Caco-2 (cell line): ENCODE measurements around the gene LIMS2. TPM values are rescaled to one million over a fixed set of nuclear protein-coding genes. Genes with fewer than 3 reads are reported as not detected.

ENCODE experiments used
- BruUV-seq: library from RNA; stranded (reverse); fragments of 400-500 nt; replicated peaks from 2 replicates; lab custom pipeline; 2021; lab: Mats Ljungman, UMichigan
- CTCF ChIA-PET: fragments of 300-600 bp; sonication (Branson Sonifier 250); formaldehyde crosslinking; loops from one replicate; lab custom pipeline; 2022; ENCODE audit warnings: antibody characterized with exemption; lab: Charles Lee
- POLR2A ChIA-PET: fragments of 300-600 bp; sonication (Branson Sonifier 250); formaldehyde crosslinking; loops from one replicate; lab custom pipeline; 2022; ENCODE audit warnings: antibody characterized with exemption; lab: Charles Lee
- DNase-seq, 2 experiments: peaks; one replicate each; pipeline versions ENCODE4 v3.0.0 to v3.0.0-alpha.2; 2020 to 2022
- H3K27me3 ChIP-seq: replicated peaks from 2 replicates; pipeline ENCODE4 v1.6.0; 2011; ENCODE audit warnings: low read length; ENCODE audit not compliant: control insufficient read depth, insufficient read depth
- H3K36me3 ChIP-seq: 2 replicates; pipeline ENCODE4 v1.5.1; 2011; ENCODE audit warnings: low read length; ENCODE audit not compliant: control insufficient read depth, insufficient read depth
- H3K4me1 ChIP-seq: fragments of 250-450 bp; sonication (Bioruptor Pico); 2 replicates; pipeline ENCODE4 v1.5.1; 2020; ENCODE audit warnings: mild to moderate bottlenecking
- H3K4me3 ChIP-seq: 2 replicates; pipeline ENCODE4 v1.5.1; 2011; ENCODE audit warnings: low read depth, mild to moderate bottlenecking, control low read depth, low read length
- H3K9me3 ChIP-seq: fragments of 250-450 bp; sonication (Bioruptor Pico); 2 replicates; pipeline ENCODE4 v1.5.1; 2020; ENCODE audit warnings: mild to moderate bottlenecking, moderate library complexity
- H3K27ac Mint-ChIP-seq: one replicate; pipeline ENCODE4 v1.8.0; 2022; ENCODE audit warnings: mixed read lengths; ENCODE audit not compliant: unreplicated experiment
- H3K27me3 Mint-ChIP-seq: one replicate; pipeline ENCODE4 v1.8.0; 2022; ENCODE audit warnings: mixed read lengths; ENCODE audit not compliant: insufficient read depth, unreplicated experiment
- H3K36me3 Mint-ChIP-seq: one replicate; pipeline ENCODE4 v1.8.0; 2022; ENCODE audit warnings: mild to moderate bottlenecking, mixed read lengths; ENCODE audit not compliant: insufficient read depth, unreplicated experiment
- H3K4me1 Mint-ChIP-seq: one replicate; pipeline ENCODE4 v1.8.0; 2022; ENCODE audit warnings: low read depth, mixed read lengths; ENCODE audit not compliant: unreplicated experiment
- H3K4me3 Mint-ChIP-seq: one replicate; pipeline ENCODE4 v1.8.0; 2022; ENCODE audit warnings: mild to moderate bottlenecking, moderate library complexity, mixed read lengths; ENCODE audit not compliant: unreplicated experiment
- H3K9me3 Mint-ChIP-seq: one replicate; pipeline ENCODE4 v1.8.0; 2022; ENCODE audit warnings: mixed read lengths; ENCODE audit not compliant: unreplicated experiment
- intact Hi-C: fragments of 100-400 bp; cut with micrococcal nuclease; formaldehyde crosslinking; loops from one replicate; pipeline ENCODE4 v1.10.0; 2022; ENCODE audit not compliant: unreplicated experiment
- total RNA-seq: library from RNA; stranded (reverse); gene quantifications from 2 replicates; pipeline ENCODE4 v1.2.3, GENCODE V29; 2022
- TF ChIP-seq, protein P1 (sequence below), 2 experiments: fragments of 200-600 bp in 1 of 2; IDR thresholded peaks; 1 replicate in 1 of 2; 2 replicates in 1 of 2; pipeline versions ENCODE4 v1.5.1 to v1.8.0; 2011 to 2022; ENCODE audit warnings: antibody characterized with exemption in 1 of 2, control low read depth in 1 of 2, inconsistent platforms in 1 of 2, low read depth in 1 of 2, low read length in 1 of 2, mild to moderate bottlenecking in 1 of 2, moderate library complexity in 1 of 2; ENCODE audit not compliant: insufficient read depth in 1 of 2, severe bottlenecking in 1 of 2, unreplicated experiment in 1 of 2

LIMS2 gene
- total RNA-seq, 1 experiment from 2014 or later: 10.0 TPM

DNA sequence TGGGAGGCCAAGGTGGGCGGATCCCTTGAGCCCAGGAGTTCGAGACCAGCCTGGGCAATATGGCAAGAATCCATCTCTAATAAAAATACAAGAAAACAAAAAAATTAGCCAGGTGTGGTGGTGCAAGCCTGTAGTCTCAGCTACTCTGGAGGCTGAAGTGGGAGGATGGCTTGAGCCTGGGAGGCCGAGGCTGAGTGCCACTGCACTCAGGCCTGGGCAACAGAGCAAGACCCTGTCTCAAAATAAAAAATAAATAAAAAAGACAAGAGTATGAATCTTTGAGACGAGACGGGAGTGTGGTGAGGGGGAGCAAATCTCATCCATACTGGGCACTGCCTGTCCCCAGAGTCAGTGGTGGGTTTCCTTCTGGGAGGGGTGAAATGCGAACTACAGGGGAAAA is 17.2 kb downstream of the LIMS2 start:
- no peaks in the 10 kb centered on the region for H3K4me1 Mint-ChIP-seq
- H3K27me3 Mint-ChIP-seq: no peaks in the 10 kb centered on the region
- intact Hi-C loops: no loop called here
- POLR2A ChIA-PET: no interaction called here
- H3K4me3 ChIP-seq: no peak overlapping the region
- no peaks in the 10 kb centered on the region for H3K36me3 Mint-ChIP-seq
- no peak overlapping the region for H3K4me3 Mint-ChIP-seq
- H3K27ac Mint-ChIP-seq: no peak overlapping the region
- no TSS peak for BruUV-seq
- H3K9me3 ChIP-seq: no peaks in the 10 kb centered on the region
- peaks cover 10% of the 10 kb centered on the region for H3K4me1 ChIP-seq
- TF ChIP-seq, protein P1, sequence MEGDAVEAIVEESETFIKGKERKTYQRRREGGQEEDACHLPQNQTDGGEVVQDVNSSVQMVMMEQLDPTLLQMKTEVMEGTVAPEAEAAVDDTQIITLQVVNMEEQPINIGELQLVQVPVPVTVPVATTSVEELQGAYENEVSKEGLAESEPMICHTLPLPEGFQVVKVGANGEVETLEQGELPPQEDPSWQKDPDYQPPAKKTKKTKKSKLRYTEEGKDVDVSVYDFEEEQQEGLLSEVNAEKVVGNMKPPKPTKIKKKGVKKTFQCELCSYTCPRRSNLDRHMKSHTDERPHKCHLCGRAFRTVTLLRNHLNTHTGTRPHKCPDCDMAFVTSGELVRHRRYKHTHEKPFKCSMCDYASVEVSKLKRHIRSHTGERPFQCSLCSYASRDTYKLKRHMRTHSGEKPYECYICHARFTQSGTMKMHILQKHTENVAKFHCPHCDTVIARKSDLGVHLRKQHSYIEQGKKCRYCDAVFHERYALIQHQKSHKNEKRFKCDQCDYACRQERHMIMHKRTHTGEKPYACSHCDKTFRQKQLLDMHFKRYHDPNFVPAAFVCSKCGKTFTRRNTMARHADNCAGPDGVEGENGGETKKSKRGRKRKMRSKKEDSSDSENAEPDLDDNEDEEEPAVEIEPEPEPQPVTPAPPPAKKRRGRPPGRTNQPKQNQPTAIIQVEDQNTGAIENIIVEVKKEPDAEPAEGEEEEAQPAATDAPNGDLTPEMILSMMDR (IDR thresholded peaks at IDR 0.05; ENCODE audit: insufficient read depth in 1 of 2, low read depth in 1 of 2, low read length in 1 of 2, severe bottlenecking in 1 of 2, unreplicated experiment in 1 of 2): no peak
- CTCF ChIA-PET: no interaction called here
- H3K36me3 ChIP-seq: no peaks in the 10 kb centered on the region
- DNase-seq: no peak
- H3K27me3 ChIP-seq: no peaks in the 10 kb centered on the region
- no peaks in the 10 kb centered on the region for H3K9me3 Mint-ChIP-seq

DNA sequence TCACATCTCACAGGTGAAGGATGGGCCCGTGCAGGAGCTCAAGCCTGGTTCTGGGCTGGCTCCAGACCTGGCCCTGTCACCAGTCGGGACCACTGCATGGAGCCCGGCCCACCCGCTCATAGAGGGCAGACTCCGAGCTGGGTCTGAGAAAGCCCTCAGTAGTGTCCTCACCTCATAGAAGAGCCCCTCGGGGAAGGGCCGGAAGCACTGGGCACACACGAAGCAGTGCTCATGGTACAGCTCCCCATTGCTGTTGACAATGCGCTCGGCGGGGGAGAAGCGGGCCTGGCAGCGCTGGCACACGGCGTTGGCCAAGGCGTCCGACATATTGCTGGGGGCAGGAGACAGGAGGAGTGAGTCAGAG is 18.1 kb downstream of the LIMS2 start:
- H3K27ac Mint-ChIP-seq: no peak overlapping the region
- intact Hi-C loops: no loop called here
- H3K27me3 Mint-ChIP-seq: no peaks in the 10 kb centered on the region
- TF ChIP-seq, protein P1 (IDR thresholded peaks at IDR 0.05; ENCODE audit: insufficient read depth in 1 of 2, low read depth in 1 of 2, low read length in 1 of 2, severe bottlenecking in 1 of 2, unreplicated experiment in 1 of 2): no peak
- no peaks in the 10 kb centered on the region for H3K9me3 Mint-ChIP-seq
- no peaks in the 10 kb centered on the region for H3K36me3 Mint-ChIP-seq
- peaks cover 10% of the 10 kb centered on the region for H3K4me1 ChIP-seq
- no peaks in the 10 kb centered on the region for H3K9me3 ChIP-seq
- no peak overlapping the region for H3K4me3 ChIP-seq
- no peak for DNase-seq
- H3K27me3 ChIP-seq: no peaks in the 10 kb centered on the region
- POLR2A ChIA-PET: no interaction called here
- CTCF ChIA-PET: no interaction called here
- no peaks in the 10 kb centered on the region for H3K36me3 ChIP-seq
- H3K4me1 Mint-ChIP-seq: no peaks in the 10 kb centered on the region
- no TSS peak for BruUV-seq
- no peak overlapping the region for H3K4me3 Mint-ChIP-seq

DNA sequence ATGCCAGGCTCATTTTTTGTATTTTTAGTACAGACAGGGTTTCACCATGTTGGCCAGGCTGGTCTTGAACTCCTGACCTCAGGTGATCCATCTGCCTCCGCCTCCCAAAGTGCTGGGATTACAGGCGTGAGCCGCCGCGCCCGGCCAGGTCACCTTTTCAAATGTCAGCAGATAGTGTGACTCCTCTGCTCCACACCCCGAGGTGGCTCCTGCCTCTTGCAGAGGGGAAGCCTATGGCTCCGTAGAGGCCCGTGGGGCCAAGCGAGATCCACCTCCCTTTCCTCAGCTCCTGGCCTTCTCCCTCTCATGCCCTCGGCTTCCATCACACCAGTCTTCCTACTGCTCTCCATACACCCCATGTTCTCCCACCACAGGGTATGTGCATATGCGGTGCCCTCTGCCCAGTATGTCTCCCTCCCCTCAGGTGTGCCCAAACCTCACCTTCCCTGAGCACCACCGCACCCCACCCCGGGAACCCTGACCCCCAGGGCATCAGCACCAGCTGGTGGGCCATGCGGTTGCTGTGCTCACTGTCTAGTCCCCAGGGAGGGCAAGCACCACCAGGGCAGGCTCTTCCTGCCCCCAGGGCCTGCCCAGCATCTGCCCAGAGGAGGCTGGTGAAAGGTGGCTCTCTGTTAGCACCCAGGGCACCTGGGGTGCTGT is 18.6 kb downstream of the LIMS2 start:
- H3K27me3 Mint-ChIP-seq: no peaks in the 10 kb centered on the region
- no TSS peak for BruUV-seq
- Histone ChIP-seq H3K4me1 (peaks cover 6% of the 10 kb centered on the region), H3K4me3 (no peak overlapping the region), H3K36me3 (no peaks in the 10 kb centered on the region), H3K27me3 (no peaks in the 10 kb centered on the region), H3K9me3 (no peaks in the 10 kb centered on the region)
- intact Hi-C loops: no loop called here
- H3K36me3 Mint-ChIP-seq: no peaks in the 10 kb centered on the region
- H3K27ac Mint-ChIP-seq: no peak overlapping the region
- H3K4me3 Mint-ChIP-seq: no peak overlapping the region
- ChIA-PET POLR2A (no interaction called here), CTCF (no interaction called here)
- no peaks in the 10 kb centered on the region for H3K9me3 Mint-ChIP-seq
- TF ChIP-seq, protein P1 (IDR thresholded peaks at IDR 0.05; ENCODE audit: insufficient read depth in 1 of 2, low read depth in 1 of 2, low read length in 1 of 2, severe bottlenecking in 1 of 2, unreplicated experiment in 1 of 2): no peak
- no peak for DNase-seq
- H3K4me1 Mint-ChIP-seq: no peaks in the 10 kb centered on the region
